Calu3 (cell line): ENCODE data around the gene PIK3R2. TPM values are rescaled to one million over a fixed set of nuclear protein-coding genes. Genes with fewer than 3 reads are reported as not detected.

ENCODE experiments used
- BruUV-seq: library from RNA; stranded (reverse); fragments of 400-500 nt; replicated peaks from 2 replicates; lab custom pipeline; 2021; lab: Mats Ljungman, UMichigan
- CTCF ChIA-PET: fragments of 300-600 bp; sonication (Branson Sonifier 250); formaldehyde crosslinking; loops from one replicate; lab custom pipeline; 2022; ENCODE audit warnings: antibody characterized with exemption; lab: Charles Lee
- DNase-seq: peaks from one replicate; pipeline ENCODE4 v3.0.0; 2022
- H3K27ac Mint-ChIP-seq: one replicate; pipeline ENCODE4 v1.8.0; 2022; ENCODE audit warnings: mixed read lengths; ENCODE audit not compliant: unreplicated experiment
- H3K27me3 Mint-ChIP-seq: one replicate; pipeline ENCODE4 v1.8.0; 2022; ENCODE audit warnings: mixed read lengths; ENCODE audit not compliant: unreplicated experiment
- H3K36me3 Mint-ChIP-seq: one replicate; pipeline ENCODE4 v1.8.0; 2022; ENCODE audit warnings: mild to moderate bottlenecking, moderate library complexity, mixed read lengths; ENCODE audit not compliant: insufficient read depth, unreplicated experiment
- H3K4me1 Mint-ChIP-seq: one replicate; pipeline ENCODE4 v1.8.0; 2022; ENCODE audit warnings: mild to moderate bottlenecking, low read depth, mixed read lengths; ENCODE audit not compliant: unreplicated experiment
- H3K4me3 Mint-ChIP-seq: one replicate; pipeline ENCODE4 v1.8.0; 2022; ENCODE audit warnings: mild to moderate bottlenecking, low read depth, moderate library complexity, mixed read lengths; ENCODE audit not compliant: unreplicated experiment
- H3K9me3 Mint-ChIP-seq: one replicate; pipeline ENCODE4 v1.8.0; 2022; ENCODE audit warnings: low read depth, mixed read lengths; ENCODE audit not compliant: unreplicated experiment
- intact Hi-C: fragments of 100-400 bp; cut with micrococcal nuclease; formaldehyde crosslinking; loops from one replicate; pipeline ENCODE4 v1.10.0; 2022; ENCODE audit not compliant: unreplicated experiment
- total RNA-seq: library from RNA; stranded (reverse); gene quantifications from 2 replicates; pipeline ENCODE4 v1.2.3, GENCODE V29; 2022
- TF ChIP-seq, protein P1 (sequence below): fragments of 200-600 bp; IDR thresholded peaks from one replicate; pipeline ENCODE4 v1.8.0; 2022; ENCODE audit warnings: antibody characterized with exemption; ENCODE audit not compliant: unreplicated experiment

The PIK3R2 gene
- total RNA-seq, 1 experiment from 2014 or later, result 23.2 TPM

DNA sequence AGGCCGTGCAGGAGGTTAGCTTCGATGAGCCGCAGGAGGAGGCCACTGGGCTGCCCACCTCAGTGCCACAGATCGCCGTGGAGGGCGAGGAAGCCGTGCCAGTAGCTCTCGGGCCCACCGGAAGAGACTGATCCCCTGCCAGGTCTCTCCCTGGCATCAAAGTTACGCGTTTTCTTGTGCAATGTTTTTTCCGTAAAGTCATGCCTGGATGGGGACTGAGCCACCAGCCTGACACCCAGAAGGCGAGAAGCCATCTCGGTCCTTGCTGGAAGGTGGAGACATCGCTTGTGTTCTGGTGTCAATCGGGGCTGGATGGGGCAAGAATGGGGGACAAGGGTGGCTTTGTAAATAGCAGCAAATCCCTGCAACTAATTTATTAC lies 3.4 kb upstream of the PIK3R2 start:
- no TSS peak for BruUV-seq
- H3K27ac Mint-ChIP-seq, result no peak overlapping the region
- CTCF ChIA-PET, result no interaction called here

DNA sequence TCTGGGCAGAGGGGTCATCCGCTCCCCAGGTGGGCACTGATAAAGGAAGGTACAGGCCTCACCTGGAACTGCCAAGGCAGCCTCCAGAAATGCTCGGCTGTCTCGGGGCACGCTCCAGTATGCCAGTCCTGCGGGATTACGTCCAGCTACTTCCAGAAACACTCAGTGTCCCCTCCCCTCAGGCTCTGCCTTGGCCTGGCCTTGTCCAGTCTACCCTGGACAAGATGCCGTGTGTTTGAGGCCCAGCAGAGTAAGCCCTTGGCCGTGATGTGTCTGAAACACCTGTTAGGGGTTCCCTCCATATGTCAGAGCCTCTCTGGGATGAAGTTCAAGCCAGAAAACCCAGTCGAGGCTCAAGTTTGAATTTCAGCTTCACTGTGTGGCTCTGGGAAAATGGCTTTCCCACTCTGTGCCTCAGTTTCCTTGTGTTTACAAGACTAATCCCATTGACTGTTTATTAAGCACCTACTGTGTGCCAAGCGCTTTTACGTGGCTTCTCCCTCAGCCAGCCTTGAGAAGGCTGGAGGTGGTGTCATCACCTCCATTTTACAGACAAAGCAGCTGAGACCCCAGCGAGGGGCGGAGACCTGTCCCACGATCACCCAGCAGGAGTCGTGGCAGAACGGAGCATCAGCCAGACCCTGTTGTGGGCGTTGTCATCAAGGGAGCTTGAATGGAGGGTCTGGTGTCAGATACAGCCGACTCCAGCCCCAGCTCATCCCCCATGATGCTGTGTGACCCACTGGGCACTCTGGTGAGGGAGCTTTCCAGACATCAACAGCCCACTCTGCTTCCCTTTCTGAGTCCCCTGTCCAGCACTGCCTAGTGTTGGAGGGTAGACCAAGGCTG lies 2.0 kb upstream of the PIK3R2 start:
- CTCF ChIA-PET, result interaction anchor here (2.6 kb wide), 1 partner anchor 39 kb away, joined by 20 read pairs; no protein-coding TSS in a partner anchor
- no TSS peak for BruUV-seq
- Mint-ChIP-seq H3K27me3 (no peaks in the 10 kb centered on the region), H3K4me1 (peaks cover 20% of the 10 kb centered on the region), H3K27ac (no peak overlapping the region), H3K4me3 (peak overlapping the region; percentile 90), H3K36me3 (peaks cover 29% of the 10 kb centered on the region), H3K9me3 (no peaks in the 10 kb centered on the region)
- TF ChIP-seq, protein P1, sequence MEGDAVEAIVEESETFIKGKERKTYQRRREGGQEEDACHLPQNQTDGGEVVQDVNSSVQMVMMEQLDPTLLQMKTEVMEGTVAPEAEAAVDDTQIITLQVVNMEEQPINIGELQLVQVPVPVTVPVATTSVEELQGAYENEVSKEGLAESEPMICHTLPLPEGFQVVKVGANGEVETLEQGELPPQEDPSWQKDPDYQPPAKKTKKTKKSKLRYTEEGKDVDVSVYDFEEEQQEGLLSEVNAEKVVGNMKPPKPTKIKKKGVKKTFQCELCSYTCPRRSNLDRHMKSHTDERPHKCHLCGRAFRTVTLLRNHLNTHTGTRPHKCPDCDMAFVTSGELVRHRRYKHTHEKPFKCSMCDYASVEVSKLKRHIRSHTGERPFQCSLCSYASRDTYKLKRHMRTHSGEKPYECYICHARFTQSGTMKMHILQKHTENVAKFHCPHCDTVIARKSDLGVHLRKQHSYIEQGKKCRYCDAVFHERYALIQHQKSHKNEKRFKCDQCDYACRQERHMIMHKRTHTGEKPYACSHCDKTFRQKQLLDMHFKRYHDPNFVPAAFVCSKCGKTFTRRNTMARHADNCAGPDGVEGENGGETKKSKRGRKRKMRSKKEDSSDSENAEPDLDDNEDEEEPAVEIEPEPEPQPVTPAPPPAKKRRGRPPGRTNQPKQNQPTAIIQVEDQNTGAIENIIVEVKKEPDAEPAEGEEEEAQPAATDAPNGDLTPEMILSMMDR, result no peak
- DNase-seq, result no peak
- intact Hi-C loops, result loop anchor here (5.0 kb wide), 1 partner anchor 39 kb away; no protein-coding TSS in a partner anchor

More for the DNA sequence above, 3.4 kb upstream of the PIK3R2 start:
- H3K9me3 Mint-ChIP-seq, result no peaks in the 10 kb centered on the region
- H3K36me3 Mint-ChIP-seq, result peaks cover 31% of the 10 kb centered on the region
- H3K27me3 Mint-ChIP-seq, result no peaks in the 10 kb centered on the region
- intact Hi-C loops, result no loop called here
- TF ChIP-seq, protein P1, result no peak
- no peak for DNase-seq
- peaks cover 18% of the 10 kb centered on the region for H3K4me1 Mint-ChIP-seq
- no peak overlapping the region for H3K4me3 Mint-ChIP-seq

DNA sequence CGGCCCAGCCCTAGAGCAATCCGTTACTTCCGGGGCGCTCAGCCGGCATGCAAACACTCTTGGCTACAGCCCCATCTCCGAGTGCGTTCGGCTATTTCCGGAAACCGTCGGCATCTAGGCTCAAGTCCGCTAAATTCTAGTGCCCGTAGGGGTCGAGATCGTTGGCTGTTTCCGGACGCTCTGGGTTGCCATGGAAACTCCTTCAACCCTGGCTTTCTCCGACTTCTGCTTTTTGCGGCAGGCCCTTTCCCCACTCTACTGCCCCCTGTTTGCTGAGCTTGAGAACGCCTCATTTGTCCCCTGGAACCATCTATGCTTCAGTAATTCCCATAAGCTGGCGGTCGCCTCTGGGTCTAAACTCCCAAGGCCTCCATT lies 534 bp upstream of the PIK3R2 start:
- BruUV-seq, result TSS peak; percentile 95

DNA sequence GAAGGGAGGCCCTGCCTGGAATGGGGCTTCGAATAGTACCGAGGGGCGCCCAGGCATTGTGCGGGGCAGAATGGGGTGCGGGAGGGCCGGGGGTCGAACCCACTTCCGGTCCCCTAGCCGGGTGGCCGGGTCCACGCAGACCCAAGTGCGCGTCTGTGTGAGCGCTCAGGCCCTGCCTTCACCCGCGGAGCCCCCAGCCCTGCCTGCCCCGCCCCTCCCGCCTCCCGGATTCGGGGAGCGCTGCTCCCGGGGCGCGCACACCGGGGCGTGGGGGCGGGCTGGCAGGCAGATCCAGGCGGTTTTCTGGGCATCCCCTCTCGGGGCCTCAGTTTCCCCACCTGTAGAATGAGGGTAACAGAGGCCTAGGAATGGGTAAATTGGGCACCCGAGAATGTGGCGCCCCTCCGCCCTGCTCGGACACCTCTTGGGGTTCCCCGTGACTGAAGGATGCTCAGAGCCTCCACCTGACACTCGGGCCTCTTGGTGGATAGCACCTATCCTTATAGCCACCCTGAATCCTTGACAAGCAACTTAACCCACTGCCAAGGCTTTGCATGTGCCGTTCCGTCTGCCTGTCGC lies 682 bp downstream of the PIK3R2 start:
- Mint-ChIP-seq H3K4me3 (peak overlapping the region; percentile 90), H3K36me3 (peaks cover 42% of the 10 kb centered on the region), H3K27me3 (no peaks in the 10 kb centered on the region), H3K4me1 (peaks cover 27% of the 10 kb centered on the region), H3K27ac (peak overlapping the region; percentile 66), H3K9me3 (no peaks in the 10 kb centered on the region)
- intact Hi-C loops, result loop anchor here (5.0 kb wide), 1 partner anchor 41 kb away; no protein-coding TSS in a partner anchor
- BruUV-seq, result no TSS peak
- DNase-seq, result no peak
- TF ChIP-seq, protein P1, result no peak
- CTCF ChIA-PET, result interaction anchor here (1.4 kb wide), 1 partner anchor 40 kb away, joined by 3 read pairs; no protein-coding TSS in a partner anchor

More for the DNA sequence above, 534 bp upstream of the PIK3R2 start:
- peaks cover 27% of the 10 kb centered on the region for H3K4me1 Mint-ChIP-seq
- TF ChIP-seq, protein P1, result no peak
- DNase-seq, result peak; percentile 89
- intact Hi-C loops, result loop anchor here (5.0 kb wide), 1 partner anchor 40 kb away; no protein-coding TSS in a partner anchor
- H3K27me3 Mint-ChIP-seq, result no peaks in the 10 kb centered on the region
- peak overlapping the region; percentile 96 for H3K27ac Mint-ChIP-seq
- H3K4me3 Mint-ChIP-seq, result peak overlapping the region; percentile 90
- no peaks in the 10 kb centered on the region for H3K9me3 Mint-ChIP-seq
- peaks cover 38% of the 10 kb centered on the region for H3K36me3 Mint-ChIP-seq
- CTCF ChIA-PET, result interaction anchor here (2.6 kb wide), 1 partner anchor 40 kb away, joined by 20 read pairs; no protein-coding TSS in a partner anchor
